Measurements from ENCODE around the gene UBA52.
"Not testable (repeated sequence)": the region's sequence is repeated elsewhere in the genome, so short reads cannot be mapped to it uniquely, and the experiment has no call there.

GRCh38 chr19:18592732-18593131 is 21.1 kb downstream of the UBA52 start:
- not testable (repeated sequence) for TF ChIP-seq POLR2AphosphoS5, CTCF (IDR thresholded peaks at IDR 0.05)

Measured in breast epithelium (tissue), 3 donors.